HFFc6 (cell line): Measurements from ENCODE around the gene GOT1. TPM values are rescaled to one million over a fixed set of nuclear protein-coding genes. Genes with fewer than 3 reads are reported as not detected.

Source experiments
- DNase-seq: peaks from one replicate; pipeline ENCODE4 v3.0.0-alpha.2; 2018
- H3K27ac Mint-ChIP-seq: 2 replicates; pipeline ENCODE4 v1.8.0; 2020; ENCODE audit warnings: mild to moderate bottlenecking, mixed read lengths
- H3K27me3 Mint-ChIP-seq: 2 replicates; pipeline ENCODE4 v1.8.0; 2021; ENCODE audit warnings: mild to moderate bottlenecking, moderate library complexity, mixed read lengths; ENCODE audit not compliant: insufficient read depth
- H3K36me3 Mint-ChIP-seq: 2 replicates; pipeline ENCODE4 v1.8.0; 2021; ENCODE audit warnings: low read depth, mixed read lengths
- H3K4me1 Mint-ChIP-seq: 2 replicates; pipeline ENCODE4 v1.8.0; 2020; ENCODE audit warnings: low read depth, mixed read lengths
- H3K4me3 Mint-ChIP-seq: 2 replicates; pipeline ENCODE4 v1.8.0; 2020; ENCODE audit warnings: mild to moderate bottlenecking, moderate library complexity, mixed read lengths
- H3K9me3 Mint-ChIP-seq: 2 replicates; pipeline ENCODE4 v1.8.0; 2020; ENCODE audit warnings: mild to moderate bottlenecking, mixed read lengths
- total RNA-seq, 6 experiments: library from RNA; stranded (reverse); fragmentation: NEBNext Ultra II Directional; extraction: Animal tissue kit (Norgen Biotek cat#: 25700); gene quantifications; 2 replicates in 1 of 6; 3 replicates in 5 of 6; pipeline ENCODE4 v1.2.3, GENCODE V29; 2021
- TF ChIP-seq, protein P1 (sequence below): fragments of 200-600 bp; sonication (generic); IDR thresholded peaks from 2 replicates; pipeline ENCODE4 v1.5.0; 2021; ENCODE audit warnings: antibody characterized with exemption, mild to moderate bottlenecking

The GOT1 gene
- total RNA-seq, 6 experiments from 2014 or later: 34.9 to 42.0 (median 41.6) TPM

- TF ChIP-seq, protein P1, sequence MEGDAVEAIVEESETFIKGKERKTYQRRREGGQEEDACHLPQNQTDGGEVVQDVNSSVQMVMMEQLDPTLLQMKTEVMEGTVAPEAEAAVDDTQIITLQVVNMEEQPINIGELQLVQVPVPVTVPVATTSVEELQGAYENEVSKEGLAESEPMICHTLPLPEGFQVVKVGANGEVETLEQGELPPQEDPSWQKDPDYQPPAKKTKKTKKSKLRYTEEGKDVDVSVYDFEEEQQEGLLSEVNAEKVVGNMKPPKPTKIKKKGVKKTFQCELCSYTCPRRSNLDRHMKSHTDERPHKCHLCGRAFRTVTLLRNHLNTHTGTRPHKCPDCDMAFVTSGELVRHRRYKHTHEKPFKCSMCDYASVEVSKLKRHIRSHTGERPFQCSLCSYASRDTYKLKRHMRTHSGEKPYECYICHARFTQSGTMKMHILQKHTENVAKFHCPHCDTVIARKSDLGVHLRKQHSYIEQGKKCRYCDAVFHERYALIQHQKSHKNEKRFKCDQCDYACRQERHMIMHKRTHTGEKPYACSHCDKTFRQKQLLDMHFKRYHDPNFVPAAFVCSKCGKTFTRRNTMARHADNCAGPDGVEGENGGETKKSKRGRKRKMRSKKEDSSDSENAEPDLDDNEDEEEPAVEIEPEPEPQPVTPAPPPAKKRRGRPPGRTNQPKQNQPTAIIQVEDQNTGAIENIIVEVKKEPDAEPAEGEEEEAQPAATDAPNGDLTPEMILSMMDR: no peak
- Mint-ChIP-seq H3K27me3 (no peaks in the 10 kb centered on the region; the same call in 1 of the 2 replicates), H3K4me1 (peaks cover 48% of the 10 kb centered on the region), H3K4me3 (no peak overlapping the region), H3K27ac (no peak overlapping the region), H3K36me3 (peaks cover 41% of the 10 kb centered on the region), H3K9me3 (no peaks in the 10 kb centered on the region)
- DNase-seq: no peak
Observed at GRCh38 chr10:99399664-99400063, 30.8 kb downstream of the GOT1 start.

DNA sequence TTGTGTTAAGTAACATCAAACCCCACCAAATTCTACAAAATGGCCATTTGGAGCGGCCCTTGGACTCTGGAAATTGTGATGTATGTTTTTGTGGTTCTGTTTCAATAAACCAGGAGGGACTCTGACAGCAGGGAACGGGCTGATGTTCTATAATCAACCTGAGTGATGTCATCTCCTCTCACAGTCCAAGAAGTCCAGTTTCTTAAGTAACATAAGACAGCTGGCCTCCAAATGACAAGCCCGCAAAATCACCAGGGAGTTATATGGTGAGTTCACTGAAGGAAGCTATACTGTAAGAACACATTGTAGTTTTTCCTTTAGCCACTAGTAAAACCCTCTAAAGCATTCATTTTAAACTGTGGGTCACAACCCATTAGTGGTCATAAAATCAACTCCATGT, 34.0 kb downstream of the GOT1 start:
- TF ChIP-seq, protein P1: peak; percentile 44; the same call in 1 of the 2 replicates
- H3K27ac Mint-ChIP-seq: peak overlapping the region; percentile 89
- H3K27me3 Mint-ChIP-seq: no peaks in the 10 kb centered on the region; the same call in 1 of the 2 replicates
- peak overlapping the region; percentile 79 for H3K4me3 Mint-ChIP-seq
- H3K4me1 Mint-ChIP-seq: peaks cover 65% of the 10 kb centered on the region
- H3K9me3 Mint-ChIP-seq: no peaks in the 10 kb centered on the region
- DNase-seq: peak; percentile 72
- peaks cover 21% of the 10 kb centered on the region for H3K36me3 Mint-ChIP-seq

GRCh38 chr10:99395750-99396445, 34.5 kb downstream of the GOT1 start:
- peaks cover 70% of the 10 kb centered on the region for H3K4me1 Mint-ChIP-seq
- TF ChIP-seq, protein P1: no peak
- peak; percentile 89 for DNase-seq
- peak overlapping the region; percentile 89 for H3K27ac Mint-ChIP-seq
- H3K9me3 Mint-ChIP-seq: no peaks in the 10 kb centered on the region
- peak overlapping the region; percentile 79 for H3K4me3 Mint-ChIP-seq
- no peaks in the 10 kb centered on the region; the same call in 1 of the 2 replicates for H3K27me3 Mint-ChIP-seq
- H3K36me3 Mint-ChIP-seq: peaks cover 21% of the 10 kb centered on the region

GRCh38 chr10:99394761-99395386, 35.5 kb downstream of the GOT1 start:
- Mint-ChIP-seq H3K4me3 (peak overlapping the region; percentile 79; the same call in 1 of the 2 replicates), H3K36me3 (peaks cover 28% of the 10 kb centered on the region), H3K27ac (peak overlapping the region; percentile 89), H3K9me3 (no peaks in the 10 kb centered on the region), H3K4me1 (peaks cover 70% of the 10 kb centered on the region), H3K27me3 (no peaks in the 10 kb centered on the region; the same call in 1 of the 2 replicates)
- DNase-seq: no peak
- TF ChIP-seq, protein P1: no peak

DNA sequence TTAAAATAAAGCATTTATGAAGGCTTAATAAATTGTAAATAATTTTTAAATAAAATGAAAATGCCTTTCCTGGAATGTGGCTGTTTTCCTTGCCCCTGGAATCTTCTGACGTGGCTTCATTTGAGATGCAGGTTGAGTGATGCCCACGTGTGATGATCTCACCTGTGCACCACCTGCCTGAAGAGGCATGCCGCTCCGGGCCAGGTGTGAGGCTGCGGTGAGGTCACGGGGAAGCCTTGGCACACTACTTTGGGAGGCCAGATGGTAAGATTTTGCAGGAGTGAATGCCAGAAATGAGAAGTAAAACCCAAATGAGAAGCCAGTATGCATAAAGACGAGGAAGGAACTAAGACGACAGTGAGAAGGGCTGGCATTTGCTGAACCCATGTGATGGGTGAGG, 36.2 kb downstream of the GOT1 start:
- peak overlapping the region; percentile 47; the same call in 1 of the 2 replicates for H3K4me3 Mint-ChIP-seq
- H3K36me3 Mint-ChIP-seq: peaks cover 28% of the 10 kb centered on the region
- TF ChIP-seq, protein P1: no peak

More for the DNA sequence above, 36.2 kb downstream of the GOT1 start:
- Mint-ChIP-seq H3K9me3 (no peaks in the 10 kb centered on the region), H3K27me3 (no peaks in the 10 kb centered on the region; the same call in 1 of the 2 replicates), H3K4me1 (peaks cover 70% of the 10 kb centered on the region), H3K27ac (no peak overlapping the region)
- DNase-seq: no peak
